Stimulated activated CD8-positive, alpha-beta memory T cell treated with anti-CD3 and anti-CD28 coated beads, Interleukin-7, amount 100 ng/mL, for 24 hours (primary cell): Measurements from ENCODE around the gene ZIK1.

Source experiments
- DNase-seq: peaks from one replicate; pipeline ENCODE4 v3.0.0-alpha.2; 2020; ENCODE audit warnings: low read depth

Gene ZIK1

GRCh38 chr19:57611113-57611512 is 27.2 kb downstream of the ZIK1 start:
- no peak for DNase-seq

- peak; percentile 80 for DNase-seq
Measured at GRCh38 chr19:57613941-57614743, 30.2 kb downstream of the ZIK1 start, which contains the start of gene ZNF134. Gene ZNF134 (plus strand): TSS chr19:57614242. CDS start chr19:57619469, 5,227 bp downstream.

GRCh38 chr19:57615346-57615745 is 31.4 kb downstream of the ZIK1 start:
- DNase-seq = no peak

GRCh38 chr19:57620673-57621348 is 36.9 kb downstream of the ZIK1 start:
- DNase-seq = no peak

GRCh38 chr19:57623091-57623490 is 39.1 kb downstream of the ZIK1 start:
- no peak for DNase-seq

GRCh38 chr19:57632987-57633831 is 49.3 kb downstream of the ZIK1 start, which contains the start of gene ZNF211:
Gene ZNF211 (plus strand): TSS chr19:57633168. CDS start chr19:57633347, 179 bp downstream.
- peak; percentile 57 for DNase-seq

GRCh38 chr19:57633832-57634131 is 49.8 kb downstream of the ZIK1 start:
- no peak for DNase-seq

- no peak for DNase-seq
Measured at GRCh38 chr19:57637379-57637778, 53.4 kb downstream of the ZIK1 start.

GRCh38 chr19:57641715-57642234 is 57.8 kb downstream of the ZIK1 start:
- DNase-seq = no peak

GRCh38 chr19:57642396-57643046 is 58.6 kb downstream of the ZIK1 start:
- no peak for DNase-seq
